Astrocyte (in vitro differentiated cells and primary cell): ENCODE measurements around the gene PFKL.

Source experiments
- EZH2 ChIP-seq: IDR thresholded peaks from 2 replicates; pipeline ENCODE4 v1.6.1; 2012; ENCODE audit warnings: mild to moderate bottlenecking, low read length, inconsistent platforms; ENCODE audit not compliant: insufficient read depth
- TF ChIP-seq, protein P1 (sequence below): IDR thresholded peaks from 2 replicates; pipeline ENCODE4 v1.5.1; 2011; ENCODE audit warnings: low read depth, mild to moderate bottlenecking, inconsistent platforms, low read length, moderate library complexity; ENCODE audit not compliant: insufficient read depth

DNA sequence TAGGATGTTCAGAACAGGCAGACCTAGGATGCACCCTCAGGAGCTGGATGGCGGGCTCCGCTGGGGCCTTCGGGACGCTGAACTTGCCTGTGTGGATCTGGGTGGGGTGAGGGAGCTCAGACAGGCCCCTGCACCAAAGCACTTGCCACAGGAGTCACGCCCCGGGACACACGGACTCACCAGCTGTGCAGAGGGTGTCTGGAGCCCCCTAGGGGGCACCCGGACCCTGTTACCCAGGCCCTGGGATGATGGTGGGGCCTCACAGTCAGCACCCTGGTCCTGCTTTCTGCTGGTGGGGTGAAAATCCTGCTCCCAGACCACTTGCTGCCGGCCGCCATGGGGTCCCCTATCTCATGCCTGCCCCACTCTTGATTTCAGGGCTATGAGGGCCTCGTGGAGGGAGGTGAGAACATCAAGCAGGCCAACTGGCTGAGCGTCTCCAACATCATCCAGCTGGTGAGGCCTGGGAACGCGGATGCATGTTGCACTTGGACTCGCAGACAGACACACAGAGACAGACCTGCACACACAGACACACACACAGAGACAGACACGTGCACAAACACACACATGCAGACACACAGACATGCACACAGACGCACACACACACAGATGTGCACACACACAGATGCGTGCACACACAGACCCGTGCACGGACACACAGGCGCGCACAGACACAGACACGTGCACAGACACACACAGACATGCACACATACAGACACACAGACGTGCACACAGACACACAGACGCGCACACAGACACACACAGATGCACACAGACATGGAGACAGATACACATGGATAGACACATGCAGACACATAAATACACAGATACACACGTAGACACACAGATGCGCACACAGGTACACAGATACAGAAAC, 11.0 kb downstream of the PFKL start:
- TF ChIP-seq, protein P1, sequence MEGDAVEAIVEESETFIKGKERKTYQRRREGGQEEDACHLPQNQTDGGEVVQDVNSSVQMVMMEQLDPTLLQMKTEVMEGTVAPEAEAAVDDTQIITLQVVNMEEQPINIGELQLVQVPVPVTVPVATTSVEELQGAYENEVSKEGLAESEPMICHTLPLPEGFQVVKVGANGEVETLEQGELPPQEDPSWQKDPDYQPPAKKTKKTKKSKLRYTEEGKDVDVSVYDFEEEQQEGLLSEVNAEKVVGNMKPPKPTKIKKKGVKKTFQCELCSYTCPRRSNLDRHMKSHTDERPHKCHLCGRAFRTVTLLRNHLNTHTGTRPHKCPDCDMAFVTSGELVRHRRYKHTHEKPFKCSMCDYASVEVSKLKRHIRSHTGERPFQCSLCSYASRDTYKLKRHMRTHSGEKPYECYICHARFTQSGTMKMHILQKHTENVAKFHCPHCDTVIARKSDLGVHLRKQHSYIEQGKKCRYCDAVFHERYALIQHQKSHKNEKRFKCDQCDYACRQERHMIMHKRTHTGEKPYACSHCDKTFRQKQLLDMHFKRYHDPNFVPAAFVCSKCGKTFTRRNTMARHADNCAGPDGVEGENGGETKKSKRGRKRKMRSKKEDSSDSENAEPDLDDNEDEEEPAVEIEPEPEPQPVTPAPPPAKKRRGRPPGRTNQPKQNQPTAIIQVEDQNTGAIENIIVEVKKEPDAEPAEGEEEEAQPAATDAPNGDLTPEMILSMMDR = no peak
- TF ChIP-seq EZH2 = no peak
